GM19238 (cell line): ENCODE data around the gene FBF1.

Experiments
- DNase-seq: peaks from one replicate; pipeline ENCODE4 v3.0.0; 2011; ENCODE audit warnings: low spot score; ENCODE audit not compliant: insufficient read length

FBF1 gene

DNA sequence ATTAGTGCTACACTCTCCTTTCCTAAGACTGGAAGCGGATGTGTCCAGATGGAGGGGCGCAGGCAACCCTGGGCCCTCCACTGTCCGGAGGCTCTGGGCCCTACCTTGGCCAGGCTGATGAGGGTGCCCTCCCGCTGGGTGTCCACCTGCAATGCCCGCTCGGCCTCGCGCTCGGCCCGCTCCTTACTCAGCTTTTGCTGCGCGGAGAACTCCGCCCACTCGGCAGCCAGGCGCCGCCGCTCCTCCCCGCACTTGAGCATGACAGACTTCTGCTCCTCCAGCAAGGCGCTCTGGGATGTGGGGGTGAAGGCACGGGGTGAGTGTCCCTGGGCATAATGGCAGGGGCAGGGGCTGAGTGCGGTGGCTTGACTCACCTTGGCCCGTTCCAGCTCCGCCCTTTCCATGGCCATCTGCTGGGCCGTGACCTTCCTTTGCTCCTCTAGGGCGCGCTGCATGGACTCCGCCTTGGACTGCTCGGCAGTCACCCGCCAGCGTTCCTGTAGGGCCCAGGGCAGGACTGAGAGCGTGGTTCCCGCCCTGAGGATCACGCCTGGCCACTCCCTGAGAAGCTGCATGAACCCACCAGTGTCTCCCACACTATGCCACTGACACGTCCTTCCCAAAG is 26.1 kb downstream of the FBF1 start:
- DNase-seq: no peak

DNA sequence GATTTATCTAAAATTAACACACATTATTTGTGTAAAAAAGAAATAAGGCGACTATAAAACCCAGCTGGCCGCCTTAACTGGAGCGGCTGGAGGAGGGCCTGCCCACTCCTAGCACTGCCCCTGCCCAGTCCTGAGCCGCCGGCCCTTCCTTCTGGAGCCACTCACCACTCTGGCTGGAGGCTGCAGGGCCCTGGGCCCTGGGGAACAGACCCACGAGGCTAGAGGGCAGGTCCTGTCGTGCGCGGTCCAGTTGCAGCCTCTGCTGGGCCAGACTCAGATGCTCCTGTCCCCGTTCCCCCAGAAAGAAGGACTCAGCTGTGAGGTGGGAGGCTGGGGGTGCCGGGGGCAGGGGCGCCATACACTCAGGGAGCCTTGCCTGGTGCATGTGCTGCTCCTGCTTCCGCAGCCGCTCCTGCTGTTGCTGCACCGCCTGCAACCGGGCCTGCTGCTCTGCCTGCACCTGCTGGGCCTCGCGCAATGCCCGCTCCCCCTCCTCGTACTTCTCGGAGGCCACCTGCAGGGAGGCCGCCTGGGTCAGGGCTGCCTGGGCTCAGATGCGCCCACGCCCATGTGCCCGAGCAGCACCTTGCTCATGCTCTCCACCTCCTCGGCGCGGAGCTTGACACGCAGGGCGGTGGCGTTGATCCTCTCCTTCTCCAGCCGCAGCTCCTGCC is 27.2 kb downstream of the FBF1 start:
- no peak for DNase-seq

DNA sequence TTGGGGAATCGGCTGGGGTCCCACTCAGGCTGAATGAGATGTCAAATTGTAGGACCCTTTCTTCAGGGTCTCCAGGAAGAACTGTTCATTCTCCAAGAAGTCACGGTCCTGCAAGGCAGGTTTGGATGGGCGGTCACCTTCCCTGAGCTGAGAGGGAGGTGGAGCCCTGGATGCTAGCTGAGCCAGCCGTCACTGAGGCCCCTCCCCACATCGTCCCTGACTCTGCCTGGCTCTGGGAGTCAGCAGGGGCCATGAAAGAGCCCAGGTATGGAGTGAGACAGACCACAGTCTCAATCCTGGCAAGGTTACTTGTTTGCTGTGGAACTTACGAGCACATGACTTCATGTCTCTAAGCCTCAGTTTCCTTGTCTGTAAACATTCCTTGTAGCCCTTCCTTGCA is 30.1 kb downstream of the FBF1 start:
- no peak for DNase-seq

DNA sequence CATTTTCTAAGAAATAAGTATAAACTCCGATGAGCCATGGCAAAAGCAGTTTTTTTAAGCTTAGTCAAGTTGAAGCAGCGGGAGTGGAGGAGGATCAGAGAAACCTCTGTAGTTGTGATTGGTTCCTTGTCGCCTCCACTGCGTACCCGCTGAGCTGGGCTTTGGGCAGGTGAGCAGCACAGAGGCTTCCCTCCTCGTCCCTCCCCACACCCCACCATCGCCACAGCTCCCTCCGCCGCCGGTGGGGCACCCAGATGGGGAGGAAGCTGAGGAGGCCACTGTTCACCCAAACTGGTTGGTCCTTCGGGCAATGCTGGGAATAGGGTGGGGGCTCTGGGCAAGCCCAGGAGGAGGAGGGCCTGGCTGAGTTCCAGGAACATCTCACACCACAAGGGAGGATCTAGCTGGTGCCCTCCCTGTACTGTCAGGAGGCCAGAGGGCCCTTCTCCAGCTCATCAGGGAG is 31.0 kb downstream of the FBF1 start:
- no peak for DNase-seq

DNA sequence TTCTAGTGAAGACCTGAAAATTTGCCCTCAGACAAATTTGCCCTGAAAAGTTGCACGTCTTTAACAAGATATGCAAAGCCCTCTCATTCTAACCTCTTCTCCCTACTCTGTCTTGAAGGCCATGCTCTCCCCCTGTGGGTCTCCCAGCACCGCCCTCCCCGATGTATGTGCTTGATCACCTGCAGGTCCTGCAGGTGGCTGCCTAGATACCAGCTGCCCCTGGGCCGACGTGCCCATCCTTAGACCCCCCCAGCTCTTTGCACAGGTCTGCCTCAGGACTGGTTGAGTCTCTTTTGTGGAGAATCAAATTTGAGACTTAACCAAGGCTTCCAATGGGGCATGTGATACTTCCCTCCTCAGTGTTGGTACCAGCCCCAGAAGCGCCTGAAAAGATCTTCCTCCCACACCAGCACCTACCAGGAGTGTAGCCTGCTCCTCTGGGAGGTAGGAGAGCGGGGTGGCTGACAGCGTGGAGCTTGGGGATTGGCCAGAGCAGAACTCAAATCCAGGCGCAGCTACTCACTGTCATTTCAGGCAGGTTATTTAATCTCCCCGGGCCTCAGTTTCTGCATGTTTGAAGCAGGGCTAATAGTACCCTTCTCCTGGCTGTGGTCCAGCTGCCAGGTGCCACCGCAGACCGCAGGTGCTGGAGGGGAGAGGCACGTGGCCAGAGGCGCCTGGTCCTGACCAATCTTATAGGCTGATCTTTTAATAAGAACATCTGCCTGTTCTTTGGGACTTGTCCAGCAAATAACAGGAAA is 31.6 kb downstream of the FBF1 start:
- no peak for DNase-seq

DNA sequence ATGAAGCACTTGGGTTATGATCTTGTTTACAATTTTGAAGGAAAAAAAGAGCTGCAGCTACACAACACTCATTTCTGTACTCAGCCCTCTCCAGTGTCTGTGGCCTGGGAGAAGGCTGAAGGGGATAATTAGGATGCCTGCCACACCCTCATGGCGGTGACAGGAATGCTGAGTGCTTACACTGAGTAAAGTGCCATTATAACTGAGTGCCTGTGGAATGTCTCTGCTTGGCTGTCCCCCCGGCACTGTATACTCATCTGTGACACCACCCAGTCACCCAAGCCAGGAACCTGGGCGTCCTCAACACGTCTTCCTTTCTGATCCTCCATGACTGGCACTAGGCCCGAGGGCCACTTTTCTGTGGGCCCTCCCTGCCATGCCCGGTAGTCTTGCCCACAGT is 32.6 kb downstream of the FBF1 start:
- DNase-seq: no peak

DNA sequence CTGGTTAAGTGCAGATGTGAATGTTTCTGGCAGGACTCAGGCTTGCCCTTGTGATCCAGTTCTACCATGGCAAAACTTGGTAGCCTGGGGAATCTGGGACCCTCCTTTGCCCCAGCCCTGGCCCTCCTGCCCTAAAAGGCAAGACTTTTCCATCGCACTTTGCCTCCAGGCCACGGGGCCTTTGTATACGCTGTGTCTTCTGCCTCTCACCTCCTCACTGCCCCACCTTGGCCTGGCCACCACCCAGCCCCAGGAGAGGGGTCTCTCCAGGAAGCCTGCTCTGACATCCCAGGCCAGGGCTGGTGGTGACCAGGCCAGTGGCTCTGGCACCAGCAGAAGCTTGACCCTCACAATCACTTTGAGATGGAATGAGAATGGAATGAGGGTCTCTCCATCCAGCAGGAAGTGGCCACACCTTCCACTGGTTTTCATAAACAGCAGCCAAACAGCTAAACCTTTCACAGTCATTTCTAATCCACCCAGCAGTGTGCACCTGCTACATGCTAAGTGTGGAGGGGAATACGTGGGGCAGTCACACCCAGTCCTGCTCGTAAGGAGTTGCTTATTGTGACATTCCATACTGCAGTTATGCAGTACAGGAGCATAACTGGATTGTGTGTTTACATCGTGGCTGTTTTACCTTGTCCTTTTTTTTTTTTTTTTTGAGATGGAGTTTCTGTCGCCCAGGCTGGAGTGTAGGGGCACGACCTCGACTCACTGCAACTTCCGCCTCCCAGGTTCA is 34.5 kb downstream of the FBF1 start:
- no peak for DNase-seq

DNA sequence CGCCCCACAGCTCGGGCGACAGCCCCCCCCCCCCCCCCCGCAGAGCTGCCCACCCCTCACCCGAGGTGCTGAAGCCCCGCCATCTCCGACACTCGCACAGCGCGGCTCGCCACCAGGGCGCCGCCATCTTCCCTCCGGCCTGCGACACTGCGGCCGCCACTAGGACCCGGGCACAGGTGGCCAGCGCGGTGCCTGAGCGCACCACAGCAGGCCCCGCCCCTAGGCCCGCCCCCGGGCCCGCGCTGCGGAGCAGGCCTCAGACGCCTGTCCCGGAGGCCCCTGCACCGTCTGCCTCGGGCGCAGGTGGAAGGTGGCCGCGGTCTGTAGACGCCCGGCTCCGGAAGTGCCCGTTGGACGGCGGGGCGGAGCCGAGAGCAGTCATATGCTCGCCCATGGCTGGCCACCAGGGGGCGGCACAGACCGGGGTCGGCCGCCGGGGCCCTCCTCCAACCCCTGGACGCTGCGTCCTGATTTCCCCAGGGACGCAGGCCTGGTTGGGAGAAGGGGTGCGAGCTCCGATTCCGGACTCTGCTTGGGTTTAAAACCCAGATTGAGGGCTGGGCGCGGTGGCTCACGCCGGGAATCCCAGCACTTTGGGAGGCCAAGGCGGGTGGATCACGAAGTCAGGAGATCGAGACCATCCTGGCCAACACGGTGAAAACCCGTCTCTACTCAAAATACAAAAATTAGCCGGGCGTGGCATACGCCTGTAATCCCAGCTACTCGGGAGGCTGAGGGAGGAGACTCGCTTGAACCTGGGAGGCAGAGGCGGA is 35.9 kb downstream of the FBF1 start, which contains the start of gene MRPL38:
TSS of gene MRPL38 (minus strand) at position 136 of the 773 bp plus-strand sequence. CDS start at position 127, 9 bp downstream.
- peak; percentile 100 for DNase-seq

DNA sequence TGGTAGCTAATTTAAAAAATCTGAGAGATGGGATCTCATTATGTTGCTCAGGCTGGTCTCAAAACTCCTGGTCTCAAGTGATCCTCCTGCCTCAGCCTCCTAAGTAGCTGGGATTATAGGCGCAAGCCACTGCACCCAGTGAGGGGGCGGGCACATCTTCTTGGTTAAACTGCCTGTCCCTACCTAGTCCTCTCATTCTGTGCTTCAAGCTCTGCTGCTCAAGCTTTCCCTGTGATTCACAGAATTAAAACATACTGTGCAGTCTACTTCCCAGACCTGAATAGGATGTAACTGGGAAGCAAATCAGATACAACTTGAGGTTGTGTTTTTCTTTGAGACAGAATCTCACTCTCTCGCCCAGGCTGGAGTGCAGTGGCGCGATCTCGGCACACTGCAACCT is 38.4 kb downstream of the FBF1 start:
- DNase-seq: no peak

DNA sequence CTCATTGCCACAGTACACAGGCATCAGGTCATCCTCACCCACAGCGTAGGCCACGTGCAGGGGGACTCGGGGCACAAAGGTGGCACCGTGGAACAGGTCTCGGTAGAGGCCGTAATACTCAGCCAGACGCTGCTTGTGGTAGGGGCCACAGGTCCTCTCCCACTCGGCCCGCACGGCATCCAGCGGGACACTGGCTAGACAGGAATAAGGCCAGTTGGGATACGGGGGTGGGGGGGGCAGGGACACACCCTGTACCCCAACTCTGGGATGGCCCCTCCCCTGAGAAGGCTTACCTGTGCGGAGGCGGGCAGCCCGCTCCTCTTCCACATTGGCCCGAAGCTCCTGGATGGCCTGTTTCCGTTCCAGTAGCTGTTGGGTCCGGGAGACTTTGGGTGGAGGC is 39.1 kb downstream of the FBF1 start:
- no peak for DNase-seq

DNA sequence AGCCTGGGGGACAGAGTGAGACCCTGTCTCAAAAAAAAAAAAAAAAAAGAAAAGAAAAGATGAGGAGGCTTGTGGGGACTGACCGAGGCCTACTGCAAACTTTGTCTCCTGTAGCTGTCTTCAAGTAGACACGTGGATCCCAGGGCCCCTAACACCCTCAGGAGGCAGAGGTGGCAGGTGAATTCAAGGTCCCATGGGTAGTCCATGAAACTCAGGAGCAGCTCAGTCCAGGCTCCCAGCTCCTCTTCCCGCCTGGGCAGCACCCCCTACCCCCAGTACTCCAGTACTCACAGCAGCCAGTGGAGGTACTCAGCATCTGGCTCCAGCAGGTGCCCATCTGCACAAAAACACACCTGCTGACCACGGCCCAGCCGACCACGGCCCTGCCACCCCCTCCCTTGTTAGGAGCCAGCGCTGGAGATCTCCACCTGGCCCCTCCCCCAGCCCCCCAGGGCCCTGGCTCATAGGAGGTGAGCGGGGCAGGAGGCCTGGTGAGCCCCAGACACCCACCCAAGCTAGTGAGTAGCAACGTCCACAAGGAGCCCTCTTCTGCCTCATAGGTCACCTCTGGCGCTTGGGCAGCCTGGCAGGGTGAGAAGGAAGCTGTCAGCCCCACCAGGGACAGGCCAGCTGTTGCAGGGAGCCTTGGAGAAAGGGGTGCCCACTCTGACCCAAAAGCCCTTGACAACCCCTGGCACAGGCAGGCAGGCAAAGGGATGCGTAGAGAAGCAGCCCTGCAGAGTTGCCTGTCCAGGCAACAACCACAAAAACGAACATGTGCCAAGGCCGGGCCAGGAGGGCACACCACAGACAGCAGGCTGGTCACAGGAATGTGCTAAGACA is 39.9 kb downstream of the FBF1 start:
- no peak for DNase-seq

DNA sequence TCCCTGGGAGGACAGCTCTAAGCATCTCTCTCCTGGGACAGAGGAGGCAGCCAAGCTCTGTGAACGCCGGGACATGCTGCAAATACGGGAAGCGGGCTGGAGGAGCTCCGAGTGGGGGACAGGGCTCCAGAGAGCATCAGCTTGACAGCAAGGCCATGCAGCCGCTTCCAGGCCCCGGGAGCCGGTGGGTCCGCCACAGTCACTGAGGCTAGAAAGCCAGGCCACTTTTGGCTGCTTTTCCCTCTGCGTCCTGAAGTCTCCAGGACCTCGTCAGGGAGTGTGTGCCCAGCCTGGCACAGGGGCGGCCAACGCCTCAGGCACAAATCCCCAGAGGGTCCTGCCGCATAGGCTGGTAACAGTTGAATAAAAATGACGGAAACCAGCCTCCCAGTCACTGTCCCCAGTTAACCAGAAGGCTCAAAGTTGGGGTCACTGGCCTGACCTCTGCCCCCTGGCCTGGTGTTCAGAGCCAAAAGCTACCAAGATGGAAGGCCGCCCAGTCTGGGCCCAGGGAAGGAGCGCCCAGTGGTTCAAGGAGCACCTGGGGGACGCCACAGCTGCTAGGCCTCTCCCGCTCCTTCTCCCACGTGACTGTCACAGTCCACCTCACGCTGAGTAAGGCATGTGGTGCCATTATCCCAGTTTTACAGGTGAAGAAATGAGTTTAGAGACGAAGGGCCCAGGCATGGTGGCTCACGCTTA is 40.9 kb downstream of the FBF1 start:
- no peak for DNase-seq

DNA sequence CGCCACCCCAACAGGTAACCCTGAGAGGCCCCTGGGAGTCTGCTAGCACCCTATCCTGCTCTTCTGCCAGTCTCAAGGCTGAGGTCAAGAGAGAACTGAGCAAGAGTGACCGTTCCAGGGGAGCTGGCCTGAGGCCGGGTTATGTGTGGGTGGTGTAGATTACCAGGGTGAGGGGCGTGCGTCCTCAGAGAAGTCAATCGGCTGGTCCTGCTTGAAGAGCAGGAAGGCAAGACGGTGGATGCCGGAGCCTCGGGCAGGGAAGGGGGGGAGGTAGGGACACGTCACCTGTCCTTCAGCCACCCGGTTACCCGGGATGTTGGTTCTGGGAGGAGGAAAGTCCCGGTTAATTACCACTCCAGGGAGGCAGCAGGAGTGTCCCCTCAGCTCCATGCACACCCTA is 41.5 kb downstream of the FBF1 start:
- no peak for DNase-seq

DNA sequence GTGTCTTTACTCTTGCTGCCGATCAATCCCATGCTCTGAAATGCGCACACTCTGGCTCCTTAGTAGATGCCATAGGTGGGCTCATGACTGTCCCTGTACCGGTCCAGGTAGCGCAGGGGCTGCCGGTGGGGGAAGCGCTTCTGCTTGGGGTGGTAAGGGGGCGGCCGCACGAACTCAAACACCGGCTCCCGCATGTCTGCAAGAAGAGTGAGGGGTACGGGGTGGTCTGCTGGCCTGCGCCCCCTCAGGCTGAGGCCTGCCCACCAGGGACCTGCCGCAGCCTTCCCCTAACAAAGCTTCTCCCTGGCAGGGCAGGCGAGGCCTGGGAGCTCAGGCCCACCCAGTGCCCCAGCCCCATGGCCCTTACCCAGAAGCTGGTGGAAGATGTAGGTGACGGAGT is 42.1 kb downstream of the FBF1 start:
- no peak for DNase-seq

DNA sequence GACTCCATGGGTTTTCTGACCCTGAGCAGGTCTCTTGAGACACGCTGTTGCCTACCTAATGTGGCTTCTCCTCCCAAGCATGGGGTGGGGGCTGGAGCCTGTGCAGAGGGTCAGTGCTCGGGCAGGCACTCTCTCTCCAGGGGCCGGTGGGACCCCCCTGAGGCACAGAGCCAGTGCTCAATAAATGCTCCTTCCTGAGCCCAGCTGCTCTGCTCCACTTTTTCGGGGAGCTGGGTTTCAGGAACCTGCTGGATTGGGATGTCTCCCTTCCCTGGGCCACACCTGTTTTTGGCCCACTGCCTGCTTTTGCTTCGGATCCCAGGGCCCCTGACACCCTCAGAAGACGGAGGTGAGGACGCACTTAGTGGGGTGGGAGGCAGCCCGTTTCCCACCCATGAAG is 42.8 kb downstream of the FBF1 start:
- no peak for DNase-seq

DNA sequence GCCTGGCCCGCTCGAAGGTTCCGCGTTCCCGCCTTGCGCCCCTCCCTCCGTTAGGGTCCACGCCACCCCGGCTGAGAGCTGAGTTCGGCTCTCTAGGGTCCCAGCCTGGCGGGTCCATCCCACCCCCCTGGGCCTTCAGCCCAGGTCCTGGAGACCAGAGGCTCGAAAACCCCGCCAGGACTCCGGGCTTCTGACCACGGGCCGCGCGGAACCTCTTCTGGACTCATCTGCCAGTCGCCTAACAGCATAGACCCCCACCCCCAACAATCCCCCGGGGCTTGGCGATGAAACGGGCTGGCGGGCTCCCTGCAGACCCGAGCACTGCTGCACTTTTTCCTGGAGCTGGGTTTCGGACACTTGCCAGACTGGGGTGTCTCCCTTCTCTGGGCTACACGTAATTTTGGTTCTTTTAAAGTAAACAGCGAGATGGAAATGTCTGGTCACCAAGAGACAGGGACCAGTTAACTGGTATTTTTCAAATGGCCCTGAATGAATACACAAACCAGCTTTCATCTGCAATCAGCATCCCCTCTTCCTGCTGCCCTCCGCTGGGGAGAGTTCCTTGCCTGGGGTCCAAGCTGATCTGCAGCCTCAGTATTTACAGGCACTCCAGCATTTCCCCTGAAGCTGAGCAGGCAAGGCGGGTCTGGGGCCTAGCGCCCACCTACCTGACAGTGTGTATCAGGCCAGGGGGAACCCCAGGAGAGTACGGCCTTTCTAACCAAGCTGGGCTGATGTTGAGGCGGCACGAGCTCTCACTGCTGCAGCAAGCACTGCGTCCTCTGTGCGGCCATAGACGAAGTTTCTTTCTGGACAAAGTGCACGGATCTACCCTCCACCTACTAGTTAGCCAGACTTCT is 43.5 kb downstream of the FBF1 start:
- no peak for DNase-seq

DNA sequence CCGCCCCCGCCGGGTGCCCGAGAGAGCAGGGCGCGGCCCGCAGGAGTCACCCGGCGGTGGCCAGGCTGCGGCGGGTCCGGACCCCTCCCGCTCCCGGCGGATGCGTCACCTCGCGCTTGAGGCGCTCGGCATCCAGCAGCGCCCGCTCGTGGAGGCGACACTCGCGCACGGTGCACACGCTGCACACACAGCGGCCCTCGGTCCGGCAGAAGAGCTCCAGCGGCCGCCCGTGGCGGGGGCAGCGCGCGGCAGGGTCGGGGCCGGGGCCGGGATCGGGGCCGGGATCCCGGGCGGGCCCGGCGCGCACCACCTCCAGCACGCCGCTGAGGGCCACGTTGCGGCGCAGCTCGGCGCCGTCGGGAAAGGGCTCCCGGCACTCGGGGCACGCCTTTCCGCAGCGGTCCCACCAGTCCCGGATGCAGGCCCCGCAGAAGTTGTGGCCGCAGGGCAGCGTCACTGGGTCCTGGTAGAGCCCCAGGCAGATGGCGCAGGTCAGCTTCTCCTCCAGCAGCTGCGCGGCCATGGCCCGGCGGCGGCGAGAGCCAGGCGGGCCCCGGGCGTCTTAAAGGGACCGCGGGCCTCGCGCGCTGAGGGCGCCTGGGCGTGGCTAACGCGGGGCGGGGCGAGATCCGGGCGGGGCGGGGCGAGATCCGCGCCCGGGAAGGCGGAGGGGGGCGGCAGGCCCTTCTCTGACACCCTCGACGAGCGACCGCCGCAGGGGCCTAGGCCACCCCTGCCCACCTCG is 44.3 kb downstream of the FBF1 start, which contains the start of gene TRIM65:
TSS of gene TRIM65 (minus strand) at position 537 of the 745 bp plus-strand sequence. CDS start at position 523, 14 bp downstream.
- peak; percentile 89 for DNase-seq
